GM21825 (cell line): ENCODE results near the gene CDADC1.
"Not testable (repeated sequence)": the region's sequence is repeated elsewhere in the genome, so short reads cannot be mapped to it uniquely, and the experiment has no call there.

Experiments used
- ATAC-seq: cut with Tn5 transposase; IDR thresholded peaks from one replicate; pipeline ENCODE4 v1.9.1; 2021; ENCODE audit warnings: mild to moderate bottlenecking, moderate library complexity; ENCODE audit not compliant: unreplicated experiment

Gene CDADC1

DNA sequence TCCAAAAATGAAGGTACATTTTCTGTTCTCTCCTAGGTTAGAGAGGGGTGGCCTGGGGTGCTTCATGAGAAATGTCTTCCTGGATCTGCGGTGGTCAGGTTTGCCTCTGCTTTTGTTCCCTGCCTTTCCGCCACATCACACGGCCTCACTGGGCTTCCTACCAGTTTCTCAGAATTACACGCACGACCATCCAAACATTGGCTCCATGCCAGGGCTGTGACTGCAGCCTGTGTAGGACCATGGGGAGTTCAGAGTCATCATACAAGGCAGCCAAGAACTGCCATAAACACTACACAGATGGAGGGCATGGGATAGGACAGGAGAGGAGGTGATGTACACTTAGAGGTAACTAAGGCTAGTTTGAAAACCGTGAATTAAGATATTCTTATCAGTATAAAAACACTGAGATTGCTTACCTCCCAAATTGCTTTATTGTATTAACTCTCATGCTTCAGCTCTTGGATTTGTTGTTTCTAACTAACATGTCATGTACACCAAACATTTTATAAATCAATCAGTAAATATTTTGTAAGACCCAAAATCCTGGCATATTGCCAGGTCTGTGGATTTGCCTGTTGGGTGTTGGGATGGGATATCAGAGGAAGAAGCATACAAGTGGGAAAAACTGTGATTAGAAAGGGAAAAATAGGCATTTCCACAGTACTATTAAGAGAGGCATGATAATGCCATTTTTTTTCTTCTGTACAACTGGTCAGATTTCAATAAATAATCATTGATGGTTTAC lies 45.2 kb downstream of the CDADC1 start:
- no peak for ATAC-seq

DNA sequence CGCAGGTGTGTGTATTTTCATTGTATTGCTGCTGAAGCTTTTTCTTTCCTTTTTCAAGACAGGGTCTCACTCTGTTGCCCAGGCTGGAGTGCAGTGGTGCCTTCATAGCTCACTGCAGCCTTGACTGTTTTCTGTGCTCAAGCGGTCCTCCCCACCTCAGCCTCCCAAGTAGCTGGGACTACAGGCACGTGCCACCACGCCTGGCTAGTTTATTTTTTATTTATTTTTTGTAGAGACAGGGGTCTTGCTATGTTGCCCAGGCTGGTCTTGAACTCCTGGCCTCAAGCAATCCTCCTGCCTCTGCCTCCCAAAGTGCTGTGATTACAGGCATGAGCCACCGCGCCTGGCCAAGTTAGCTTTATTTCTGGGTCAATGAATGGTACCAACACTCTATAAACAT lies 47.0 kb downstream of the CDADC1 start:
- ATAC-seq, result not testable (repeated sequence)

DNA sequence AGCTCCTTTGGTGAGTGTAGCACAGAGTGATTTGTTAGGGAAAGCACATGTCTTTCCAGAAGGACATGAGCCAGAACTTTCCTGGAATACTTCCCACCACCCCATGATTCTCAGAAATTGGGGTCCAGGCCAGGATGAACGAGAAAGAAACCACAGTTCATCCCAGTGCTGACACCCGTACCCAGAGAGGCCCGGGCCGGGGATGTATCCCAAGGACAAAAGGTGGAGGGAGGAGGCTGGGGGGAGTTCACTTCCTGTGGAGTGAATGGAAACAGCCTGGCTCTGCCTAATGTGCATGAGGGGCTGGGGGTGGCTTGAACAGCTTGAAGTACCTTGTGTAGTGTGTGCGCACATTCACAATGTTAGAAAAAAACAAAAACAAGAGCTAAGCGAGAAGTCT lies 47.5 kb downstream of the CDADC1 start:
- no peak for ATAC-seq

DNA sequence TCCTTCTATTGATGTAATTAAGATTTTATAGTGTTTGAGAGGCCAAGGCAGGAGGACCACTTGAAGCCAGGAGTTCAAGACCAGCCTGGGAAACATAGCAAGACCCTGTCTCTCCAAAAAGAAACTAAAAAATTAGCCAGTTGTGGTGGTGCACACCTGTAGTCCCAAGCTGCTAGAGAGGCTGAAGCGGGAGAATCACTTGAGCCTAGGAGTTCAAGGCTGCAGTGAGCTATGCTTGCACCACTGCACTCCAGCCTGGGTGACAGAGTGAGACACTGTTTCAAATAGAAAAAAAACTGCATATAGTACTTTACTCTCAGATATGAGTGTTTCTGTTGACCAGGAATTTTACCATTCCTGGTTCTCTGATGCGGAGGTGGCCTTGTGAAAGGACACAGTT lies 48.9 kb downstream of the CDADC1 start:
- ATAC-seq, result no peak

DNA sequence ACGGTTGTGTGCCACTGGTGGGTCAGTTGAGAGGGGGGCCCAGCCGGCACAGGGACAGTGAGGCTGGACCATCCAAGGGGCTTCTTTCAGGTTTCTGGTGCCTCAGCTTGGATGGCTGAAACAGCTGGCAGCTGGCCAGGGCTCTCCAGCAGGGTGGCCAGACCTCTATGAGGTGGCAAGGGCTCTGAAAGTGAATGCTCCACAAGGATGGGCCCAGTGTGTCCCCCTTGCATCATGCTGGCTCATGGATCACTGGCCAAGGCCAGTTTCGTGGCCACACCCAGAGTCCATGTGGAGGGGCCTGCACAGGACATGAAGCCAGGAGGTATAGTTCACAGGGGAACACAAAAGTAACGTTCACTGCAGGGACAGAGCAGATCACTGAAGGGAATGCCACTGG lies 49.6 kb downstream of the CDADC1 start:
- no peak for ATAC-seq

DNA sequence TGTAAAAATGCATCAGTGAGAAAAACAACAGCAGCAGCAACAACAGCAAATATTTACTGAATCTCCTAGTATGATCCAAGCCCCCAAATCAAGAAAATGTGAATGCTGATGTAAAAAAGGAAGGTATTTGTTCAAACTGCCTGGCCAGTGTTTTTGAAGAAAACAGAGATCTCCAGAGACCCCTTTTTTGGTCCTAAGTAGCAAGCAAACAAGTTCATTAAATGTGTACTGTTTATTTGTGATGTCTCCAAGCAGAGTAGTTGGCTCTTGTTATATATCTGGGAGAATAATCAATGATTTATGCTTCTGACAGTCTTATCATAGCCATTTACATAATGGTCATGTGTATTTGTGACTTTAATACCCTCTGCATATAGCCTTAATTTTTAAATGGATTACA lies 50.7 kb downstream of the CDADC1 start:
- no peak for ATAC-seq

DNA sequence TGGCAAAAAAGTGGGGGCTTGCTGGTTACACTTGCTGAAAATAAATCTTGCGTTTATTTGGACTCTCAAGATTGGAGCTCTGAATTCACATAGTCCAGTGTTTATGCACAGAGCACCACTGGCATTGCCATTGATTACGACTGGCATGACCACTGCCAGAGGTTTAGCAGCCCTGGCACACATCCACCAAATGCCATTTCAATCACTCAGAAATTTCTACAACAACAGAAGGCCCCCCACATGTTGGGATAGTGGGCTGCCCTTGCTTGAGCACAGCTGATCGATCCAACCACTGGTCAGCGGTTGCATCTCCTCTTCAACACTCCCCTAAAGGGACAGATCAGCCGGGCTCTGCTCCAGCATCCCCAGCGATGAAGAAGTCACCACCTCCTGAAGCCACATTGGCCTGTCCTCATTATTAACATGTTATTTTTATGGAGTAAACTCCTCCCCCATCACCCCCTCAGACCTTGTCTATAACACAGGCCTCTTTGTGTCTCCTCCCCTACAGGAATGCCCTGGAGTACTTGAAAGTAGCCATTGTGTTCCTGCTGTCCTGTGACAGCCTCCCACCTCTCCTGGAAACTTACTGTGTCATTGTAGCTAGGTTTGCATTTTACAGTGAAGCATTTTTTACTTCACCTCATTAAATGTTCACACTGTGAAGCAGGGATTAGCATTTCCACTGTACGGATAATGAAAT lies 51.3 kb downstream of the CDADC1 start:
- no peak for ATAC-seq

DNA sequence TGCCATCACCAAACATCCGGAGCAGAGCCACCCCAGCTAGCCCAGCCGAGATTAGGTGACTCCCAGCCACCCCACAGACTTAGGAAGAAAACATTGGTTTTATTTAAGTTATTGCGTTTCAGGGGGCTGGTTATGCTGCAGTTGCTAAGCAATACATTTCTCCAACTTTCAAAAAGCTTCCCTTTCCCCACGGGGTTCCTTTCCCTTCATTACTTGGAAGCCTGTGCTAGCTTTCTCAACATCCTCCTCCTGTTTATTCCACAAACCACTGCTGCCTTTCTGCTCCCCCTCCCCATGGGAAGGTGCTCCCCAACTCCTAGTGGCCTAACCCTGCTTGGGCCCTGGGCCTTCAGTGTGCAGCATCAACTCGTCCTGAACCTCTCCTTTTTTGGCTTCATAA lies 52.6 kb downstream of the CDADC1 start:
- no peak for ATAC-seq

DNA sequence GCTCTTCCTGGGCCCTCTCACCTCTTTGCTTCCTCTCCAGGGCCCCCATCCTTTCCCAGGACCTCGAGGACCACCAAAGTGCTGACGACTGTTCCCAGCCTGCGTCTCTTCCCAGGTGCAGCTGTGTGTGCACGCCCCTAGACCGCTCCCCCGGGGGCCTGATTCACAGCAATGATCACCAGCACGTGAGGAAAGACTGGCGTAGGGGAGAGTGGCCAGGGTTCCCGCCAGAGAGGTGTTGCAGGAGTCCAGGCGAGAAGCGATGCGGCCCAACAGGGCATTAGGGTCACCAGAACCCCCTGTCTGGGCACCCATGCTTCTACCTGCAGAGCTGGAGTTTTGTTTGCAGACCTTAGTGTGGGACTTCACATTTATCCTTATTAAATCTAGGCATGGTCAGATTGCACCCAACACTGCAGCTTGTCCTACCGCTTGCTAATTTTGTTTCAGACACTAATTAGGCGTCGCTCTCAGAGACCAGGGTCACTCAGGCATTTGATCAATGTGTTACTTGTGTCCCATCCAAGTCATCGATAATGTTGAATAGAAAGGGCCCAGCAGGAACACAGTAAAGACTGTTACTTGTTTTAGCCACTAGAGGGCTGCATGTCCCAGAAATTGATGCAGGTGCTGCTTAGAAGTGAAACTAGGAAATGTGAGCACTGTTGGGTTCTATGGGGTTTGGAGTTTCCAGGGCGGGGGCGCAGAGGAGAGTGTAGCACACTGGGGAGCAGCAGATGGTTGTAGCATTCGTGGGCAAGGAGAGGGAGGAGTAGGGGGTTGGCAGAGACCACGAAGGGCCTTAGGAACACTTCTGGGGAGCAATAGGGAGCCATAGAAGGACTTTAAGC lies 53.2 kb downstream of the CDADC1 start:
- ATAC-seq, result peak; percentile 84

DNA sequence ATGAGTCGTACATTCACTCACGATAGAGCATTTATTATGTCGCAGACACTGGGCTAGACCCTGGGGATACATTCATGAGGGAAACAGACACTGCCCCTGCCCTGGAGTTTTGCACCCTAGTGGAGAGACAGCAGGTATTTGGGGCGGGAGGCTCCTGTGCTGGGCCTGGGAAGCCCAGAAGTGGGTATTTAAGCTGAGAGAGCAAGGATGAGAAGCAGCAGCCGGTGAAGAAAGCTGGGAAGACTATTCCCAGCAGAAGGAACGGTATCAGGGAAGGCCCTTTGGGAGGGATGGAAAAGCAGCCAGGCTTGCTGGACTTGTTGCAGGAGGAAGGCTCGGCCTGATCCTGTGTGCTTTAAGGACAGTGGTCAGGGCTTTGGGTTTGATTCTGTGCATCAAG lies 54.5 kb downstream of the CDADC1 start:
- ATAC-seq, result no peak

DNA sequence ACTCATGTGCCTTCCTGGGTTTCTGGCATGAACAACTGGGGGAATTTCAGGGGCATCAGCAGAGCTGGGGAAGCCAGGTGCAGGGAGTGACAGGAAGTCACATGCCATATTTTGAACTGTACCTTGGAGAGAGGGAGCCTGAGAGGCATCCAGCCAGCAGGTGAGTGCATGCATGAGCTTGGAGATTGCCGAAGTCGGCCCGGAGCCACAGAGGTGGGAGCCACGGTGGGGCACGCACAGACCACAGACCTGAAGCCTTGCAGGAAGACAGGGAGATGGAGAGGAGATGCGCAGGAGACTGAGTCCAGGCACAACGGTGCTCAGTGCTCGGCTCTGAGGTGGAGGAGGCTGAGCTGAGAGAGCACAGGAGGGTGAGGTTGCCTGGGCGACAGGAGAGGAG lies 55.1 kb downstream of the CDADC1 start:
- no peak for ATAC-seq

DNA sequence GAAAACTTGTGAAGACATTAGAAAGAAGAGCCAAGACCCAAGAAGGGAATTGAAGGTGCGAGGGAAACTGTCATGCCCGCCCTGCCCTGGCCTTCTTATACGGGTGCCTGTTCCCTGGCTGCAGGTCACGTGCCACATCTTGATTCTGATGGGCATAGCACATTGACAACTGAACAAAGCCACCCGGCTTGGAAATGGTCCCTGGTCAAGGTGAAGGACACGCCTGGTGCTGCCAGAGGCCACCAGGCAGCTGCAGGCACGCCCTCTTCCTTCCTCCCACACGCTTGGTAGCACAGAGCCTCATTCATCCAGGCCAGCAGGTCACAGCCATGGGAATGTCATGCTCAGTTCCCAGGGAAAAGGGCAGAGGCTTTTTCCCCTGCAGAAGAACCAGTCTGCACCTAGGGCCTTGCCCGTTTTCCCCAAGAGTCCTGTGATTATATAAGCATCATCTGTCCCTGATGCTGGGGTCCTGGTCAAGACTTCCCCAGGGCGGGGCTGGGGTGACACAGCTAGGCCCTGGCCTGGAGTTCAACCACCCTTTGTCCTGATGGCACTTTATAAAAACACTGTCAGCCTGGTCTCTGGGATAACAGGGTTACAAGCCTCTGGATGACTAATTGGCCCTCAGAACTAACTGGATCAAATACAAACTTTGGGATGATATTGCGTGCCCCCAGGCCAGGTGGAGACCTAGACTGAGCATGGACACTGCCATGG lies 56.0 kb downstream of the CDADC1 start:
- ATAC-seq, result no peak

DNA sequence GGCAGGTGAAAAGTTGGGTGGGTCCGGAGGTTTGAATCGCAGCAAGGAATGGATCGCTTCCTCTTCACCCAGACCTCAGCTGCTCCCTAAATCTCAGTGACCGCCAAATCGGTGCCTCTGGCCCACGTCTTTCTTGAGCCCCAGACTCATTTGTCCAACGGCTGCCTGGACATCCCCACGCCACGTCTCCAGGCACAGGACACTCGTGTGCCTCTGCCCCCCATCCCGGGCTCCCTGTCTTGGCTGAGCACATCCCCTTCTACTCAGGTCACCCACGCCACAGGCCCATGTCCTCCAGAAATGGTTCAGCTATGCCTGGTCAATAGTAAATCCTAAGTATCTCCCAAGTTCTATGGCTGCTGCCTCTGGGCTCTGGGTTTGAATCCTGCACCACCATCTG lies 56.6 kb downstream of the CDADC1 start:
- ATAC-seq, result no peak

DNA sequence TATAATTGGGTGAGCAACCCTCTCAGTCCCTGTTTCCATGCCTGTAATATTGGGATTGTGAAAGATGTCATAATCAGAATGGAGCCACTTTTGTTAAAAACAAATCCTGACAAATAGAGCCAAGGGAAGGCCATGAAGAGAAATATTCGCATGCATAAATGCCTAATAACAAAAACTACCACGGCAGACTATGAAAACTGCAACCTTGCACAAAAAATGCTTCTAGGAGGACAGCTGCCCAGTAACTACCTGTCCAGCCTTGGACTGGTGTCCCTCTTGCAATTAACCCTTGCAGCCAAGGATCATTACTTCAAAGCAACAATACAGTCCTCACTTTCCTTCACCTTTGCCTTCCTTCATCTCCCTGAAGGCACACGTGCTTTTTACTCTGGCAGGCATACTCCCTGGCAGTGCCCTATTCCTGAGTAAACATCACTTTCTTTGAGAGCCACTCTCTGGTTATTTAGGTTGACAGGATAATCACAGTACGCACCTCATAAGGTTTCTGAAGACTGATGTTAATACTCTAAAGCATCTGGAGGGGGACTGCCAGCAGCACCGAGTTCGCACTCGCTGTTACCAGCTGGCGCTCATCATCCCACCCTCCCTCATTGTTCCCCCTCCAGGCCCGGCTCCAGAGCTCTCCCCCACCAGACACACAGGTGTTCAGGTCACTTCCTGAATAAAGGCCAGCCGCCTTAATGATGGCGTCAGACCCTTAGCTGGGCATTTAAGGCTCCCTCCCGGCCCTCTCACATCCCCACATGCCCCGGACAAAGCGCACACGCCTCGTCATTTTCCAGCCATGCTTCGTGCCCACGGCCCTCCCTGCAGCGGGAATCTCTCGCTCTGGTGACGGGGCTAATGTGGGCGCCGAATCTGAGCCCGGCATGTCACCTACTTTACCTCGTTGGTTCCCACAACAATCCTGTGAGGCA lies 57.3 kb downstream of the CDADC1 start:
- no peak for ATAC-seq

DNA sequence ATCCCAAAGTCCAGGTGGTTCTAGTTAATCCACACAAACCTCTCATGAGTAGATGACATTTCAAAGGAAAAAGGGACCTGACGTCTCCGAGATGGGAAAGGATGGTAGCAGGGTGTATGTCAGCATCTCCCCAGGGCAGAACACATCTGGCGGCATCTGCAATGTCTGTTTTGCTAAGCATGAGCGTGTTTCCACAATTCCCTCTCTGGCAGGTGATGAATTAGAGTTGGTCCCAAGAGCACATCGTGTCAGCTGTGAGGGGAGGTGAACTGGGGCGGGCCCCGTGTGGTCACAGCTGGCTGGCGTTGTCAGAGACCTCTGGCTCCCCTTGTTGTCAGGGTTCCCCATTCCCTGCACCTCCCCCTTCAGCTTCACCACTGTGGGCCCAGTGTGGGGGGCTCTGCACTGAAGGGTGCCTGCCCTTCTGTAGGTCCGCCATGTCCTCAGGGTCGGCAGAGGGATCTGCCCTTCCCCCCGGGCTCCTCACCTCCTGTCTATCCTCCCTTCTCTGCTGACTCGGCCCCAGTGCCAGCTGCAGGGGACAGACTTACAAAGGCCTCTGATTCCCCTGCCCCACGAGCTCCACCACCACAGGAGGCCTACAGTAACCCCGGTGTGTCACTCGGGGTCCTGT lies 58.2 kb downstream of the CDADC1 start:
- ATAC-seq, result no peak

DNA sequence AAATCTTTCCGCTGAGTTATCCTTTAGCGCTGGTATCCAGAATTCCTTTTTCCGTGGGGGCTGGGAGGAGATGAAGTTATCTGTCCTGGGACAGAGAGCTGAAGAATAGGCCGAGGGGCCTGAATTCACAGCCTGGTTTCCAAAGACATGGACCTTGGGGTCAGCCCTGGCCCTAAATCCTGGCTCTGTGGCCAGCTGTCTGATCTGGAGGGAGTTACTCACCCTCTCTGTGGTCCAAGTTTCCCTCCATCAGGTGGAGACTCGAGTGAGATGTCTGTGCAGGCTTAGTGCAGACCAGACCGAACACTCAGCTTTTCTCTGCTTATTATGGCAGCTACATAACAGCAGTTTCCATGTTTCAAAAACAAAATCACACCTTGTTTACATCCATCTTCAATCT lies 59.6 kb downstream of the CDADC1 start:
- ATAC-seq, result no peak

DNA sequence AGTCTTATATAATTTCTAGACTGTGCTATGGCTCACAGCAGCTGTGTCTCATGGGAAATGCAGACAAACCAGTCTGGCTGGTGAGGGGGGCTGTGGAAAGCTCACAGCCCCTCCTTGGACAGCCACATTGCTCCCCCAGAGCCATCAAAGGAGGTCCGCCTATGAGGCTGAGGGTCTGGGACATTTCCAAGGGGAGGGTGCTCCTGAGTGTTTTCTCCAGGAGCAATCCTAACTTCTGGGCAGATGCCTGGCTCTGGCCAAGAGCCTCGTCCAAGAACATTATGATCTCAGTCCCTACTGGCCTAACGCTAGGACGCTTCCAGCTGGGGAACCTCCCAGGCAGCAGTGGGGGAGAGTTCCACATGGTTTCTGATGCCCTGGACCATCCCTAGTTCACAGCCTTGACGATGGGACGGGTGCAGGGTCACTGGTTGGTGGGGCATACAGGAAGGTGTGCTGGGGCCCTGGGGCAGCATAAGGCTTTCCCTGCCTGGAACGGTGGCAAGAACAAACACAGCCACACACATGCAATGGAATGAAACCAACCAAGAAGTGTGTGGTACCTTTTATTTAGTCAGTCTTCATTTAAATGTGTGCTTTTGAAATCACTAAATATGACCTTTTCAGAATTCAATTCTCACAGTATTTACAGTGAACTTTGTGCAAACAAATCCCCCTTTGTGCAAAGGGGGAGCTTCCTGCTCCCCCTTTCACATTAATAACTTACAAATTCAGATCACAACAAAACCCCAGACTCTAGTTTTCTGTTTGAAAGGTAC lies 60.6 kb downstream of the CDADC1 start:
- no peak for ATAC-seq

DNA sequence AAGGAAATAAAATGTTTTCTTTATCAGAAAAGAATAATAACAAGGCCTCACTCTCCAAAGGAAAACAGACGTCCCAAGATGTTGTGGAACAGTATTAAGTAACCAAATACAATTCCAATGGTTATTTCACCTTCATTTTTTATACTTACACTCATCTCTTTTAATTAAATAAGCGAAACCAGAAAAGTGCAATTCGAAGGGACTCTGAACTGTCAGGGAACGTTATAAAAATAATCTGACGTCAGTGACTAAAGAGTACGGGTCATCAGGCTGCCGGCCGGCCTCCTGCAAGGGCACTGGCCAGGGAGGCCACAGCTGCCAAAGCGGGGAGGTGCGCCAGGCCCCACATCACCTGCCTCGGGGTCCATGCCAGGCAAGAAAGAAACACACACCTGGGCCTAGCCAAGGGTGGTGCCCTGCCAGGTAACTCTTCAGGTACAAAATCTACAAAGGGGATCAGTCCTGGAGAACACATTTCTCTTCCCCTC lies 61.2 kb downstream of the CDADC1 start:
- no peak for ATAC-seq

DNA sequence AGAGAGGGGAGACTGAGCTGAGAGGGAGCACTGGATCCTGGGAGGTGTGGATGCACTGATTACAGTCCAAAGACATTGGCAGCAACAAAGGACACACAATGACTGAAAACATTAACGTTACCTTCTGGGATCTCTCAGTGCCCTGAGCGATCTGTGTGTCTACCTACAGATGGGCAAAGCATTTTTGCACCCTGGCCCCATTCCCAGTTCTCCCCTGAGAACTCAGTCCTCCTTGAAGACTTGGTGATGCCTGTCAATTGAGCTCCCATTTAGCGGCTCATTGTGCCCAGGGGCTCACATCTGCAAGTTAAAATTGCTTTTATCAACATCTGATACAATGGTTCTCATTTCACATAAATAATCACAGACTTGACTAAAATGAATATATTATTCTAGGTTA lies 62.5 kb downstream of the CDADC1 start:
- no peak for ATAC-seq
